KG1 (cell line): ENCODE measurements around the gene TOP2A.
A peak's percentile ranks its signal among the peaks of the same experiment; 100 is the strongest.

Source experiments
- DNase-seq: peaks from one replicate; lab custom pipeline; 2025; lab: John Stamatoyannopoulos, UW

The TOP2A gene

GRCh38 chr17:40417609-40418427, at the start of gene TOP2A:
Gene TOP2A, minus strand, starts transcription at chr17:40417896. Its CDS starts 105 bp downstream, at chr17:40417791.
- peak; percentile 99 for DNase-seq

- DNase-seq, result no peak
Observed at GRCh38 chr17:40467281-40467867, 49.7 kb upstream of the TOP2A start.

GRCh38 chr17:40466298-40466971, 48.7 kb upstream of the TOP2A start:
- DNase-seq, result no peak

- no peak for DNase-seq
Observed at GRCh38 chr17:40464392-40464855, 46.7 kb upstream of the TOP2A start.

- no peak for DNase-seq
Observed at GRCh38 chr17:40463122-40463550, 45.4 kb upstream of the TOP2A start.

GRCh38 chr17:40462343-40463121, 44.8 kb upstream of the TOP2A start:
- no peak for DNase-seq

- no peak for DNase-seq
Observed at GRCh38 chr17:40461732-40462342, 44.1 kb upstream of the TOP2A start.

- DNase-seq, result no peak
Observed at GRCh38 chr17:40460968-40461731, 43.5 kb upstream of the TOP2A start.

GRCh38 chr17:40460604-40460967, 42.9 kb upstream of the TOP2A start:
- no peak for DNase-seq

GRCh38 chr17:40459636-40460603, 42.2 kb upstream of the TOP2A start:
- no peak for DNase-seq

- DNase-seq, result no peak
Observed at GRCh38 chr17:40458851-40459482, 41.3 kb upstream of the TOP2A start.

GRCh38 chr17:40457964-40458791, 40.5 kb upstream of the TOP2A start:
- no peak for DNase-seq

GRCh38 chr17:40457369-40457768, 39.7 kb upstream of the TOP2A start:
- DNase-seq, result no peak

GRCh38 chr17:40456396-40456951, 38.8 kb upstream of the TOP2A start:
- DNase-seq, result no peak

GRCh38 chr17:40454613-40454995, 36.9 kb upstream of the TOP2A start:
- DNase-seq, result no peak

- no peak for DNase-seq
Observed at GRCh38 chr17:40453881-40454612, 36.4 kb upstream of the TOP2A start.

- no peak for DNase-seq
Observed at GRCh38 chr17:40452921-40453378, 35.3 kb upstream of the TOP2A start.
